Stomach (tissue), 4 donors: ENCODE data around the gene IRF8.

Experiments used
- POLR2AphosphoS5 ChIP-seq, 3 donors: sonication (generic); formaldehyde crosslinking; IDR thresholded peaks; one replicate each; pipeline ENCODE4 v1.6.1; 2016; ENCODE audit warnings: antibody characterized with exemption in 3 of 3
- TF ChIP-seq, protein P1 (sequence below), 7 experiments: fragments of 450-650 bp in 4 of 7; fragments of 200-600 bp in 3 of 7; sonication (generic) in 3 of 7; IDR thresholded peaks; one replicate each; pipeline ENCODE4 v1.5.1; 2016 to 2019; ENCODE audit warnings: antibody characterized with exemption in 7 of 7, control low read depth in 2 of 7, mild to moderate bottlenecking in 1 of 7

DNA sequence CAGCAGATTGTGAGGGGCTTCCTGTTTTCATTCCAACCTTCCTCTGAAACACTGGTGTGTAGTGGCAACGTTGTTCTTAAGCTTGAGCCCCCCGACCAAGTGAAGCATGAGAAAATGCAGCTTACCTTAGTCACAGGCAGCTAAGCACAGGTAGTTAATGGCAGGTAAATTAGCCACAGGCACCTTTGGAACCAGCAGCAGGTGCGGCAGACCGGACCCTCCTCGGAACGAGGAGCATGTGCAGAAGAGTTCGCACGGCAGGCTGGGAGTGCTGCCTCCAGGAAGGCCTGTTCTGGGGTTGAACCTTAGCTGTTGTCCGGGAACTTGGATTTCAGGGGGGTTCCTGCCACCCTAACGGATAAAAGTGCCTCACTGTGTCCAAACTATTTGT lies 7.2 kb upstream of the IRF8 start:
- TF ChIP-seq, protein P1, sequence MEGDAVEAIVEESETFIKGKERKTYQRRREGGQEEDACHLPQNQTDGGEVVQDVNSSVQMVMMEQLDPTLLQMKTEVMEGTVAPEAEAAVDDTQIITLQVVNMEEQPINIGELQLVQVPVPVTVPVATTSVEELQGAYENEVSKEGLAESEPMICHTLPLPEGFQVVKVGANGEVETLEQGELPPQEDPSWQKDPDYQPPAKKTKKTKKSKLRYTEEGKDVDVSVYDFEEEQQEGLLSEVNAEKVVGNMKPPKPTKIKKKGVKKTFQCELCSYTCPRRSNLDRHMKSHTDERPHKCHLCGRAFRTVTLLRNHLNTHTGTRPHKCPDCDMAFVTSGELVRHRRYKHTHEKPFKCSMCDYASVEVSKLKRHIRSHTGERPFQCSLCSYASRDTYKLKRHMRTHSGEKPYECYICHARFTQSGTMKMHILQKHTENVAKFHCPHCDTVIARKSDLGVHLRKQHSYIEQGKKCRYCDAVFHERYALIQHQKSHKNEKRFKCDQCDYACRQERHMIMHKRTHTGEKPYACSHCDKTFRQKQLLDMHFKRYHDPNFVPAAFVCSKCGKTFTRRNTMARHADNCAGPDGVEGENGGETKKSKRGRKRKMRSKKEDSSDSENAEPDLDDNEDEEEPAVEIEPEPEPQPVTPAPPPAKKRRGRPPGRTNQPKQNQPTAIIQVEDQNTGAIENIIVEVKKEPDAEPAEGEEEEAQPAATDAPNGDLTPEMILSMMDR (IDR thresholded peaks at IDR 0.05), result no peak
- no peak for TF ChIP-seq POLR2AphosphoS5 (IDR thresholded peaks at IDR 0.05)
